ENCODE results near the gene BMPR1B. TPM values are rescaled to one million over a fixed set of nuclear protein-coding genes. Genes with fewer than 3 reads are reported as not detected.

The BMPR1B gene
- polyA plus RNA-seq: under 1 TPM; 0.18 to 0.48 (median 0.34) TPM

GRCh38 chr4:94757192-94758140, at the start of gene BMPR1B:
Gene BMPR1B (plus strand): TSS chr4:94757955. CDS start chr4:95104425, 346,470 bp downstream.
- 3 to 7% (median 4%) methylated on average over 33 to 76 of the region's 77 CpGs for WGBS, 3 donors
- H3K27ac ChIP-seq (ENCODE audit: low read depth, low read length): no peak within 1 kb of the TSS

- no peak overlapping the region for H3K27ac ChIP-seq (ENCODE audit: low read depth, low read length)
- 85 to 91% (median 89%) methylated on average over 5 of the region's 5 CpGs for WGBS, 3 donors
Measured at GRCh38 chr4:94711635-94712034, 46.1 kb upstream of the BMPR1B start.

- H3K27ac ChIP-seq (ENCODE audit: low read depth, low read length): no peak overlapping the region
- 71 to 81% (median 77%) methylated on average over 5 of the region's 5 CpGs for WGBS, 3 donors
Measured at GRCh38 chr4:94714365-94715160, 43.2 kb upstream of the BMPR1B start.

GRCh38 chr4:94715726-94716125, 42.0 kb upstream of the BMPR1B start:
- WGBS, 3 donors: 82 to 87% (median 84%) methylated on average over 6 of the region's 6 CpGs

GRCh38 chr4:94721310-94721709, 36.4 kb upstream of the BMPR1B start:
- WGBS, 3 donors: 89% methylated on average over 2 of the region's 2 CpGs
- no peak overlapping the region for H3K27ac ChIP-seq (ENCODE audit: low read depth, low read length)

More at GRCh38 chr4:94715726-94716125, 42.0 kb upstream of the BMPR1B start:
- H3K27ac ChIP-seq (ENCODE audit: low read depth, low read length): no peak overlapping the region

GRCh38 chr4:94722270-94722669, 35.5 kb upstream of the BMPR1B start:
- no peak overlapping the region for H3K27ac ChIP-seq (ENCODE audit: low read depth, low read length)
- 81 to 87% (median 83%) methylated on average over 2 of the region's 2 CpGs for WGBS, 3 donors

GRCh38 chr4:94722748-94723147, 35.0 kb upstream of the BMPR1B start:
- no peak overlapping the region for H3K27ac ChIP-seq (ENCODE audit: low read depth, low read length)
- 22 to 37% (median 36%) methylated on average over 2 of the region's 2 CpGs for WGBS, 3 donors

GRCh38 chr4:94724016-94724790, 33.6 kb upstream of the BMPR1B start:
- no peak overlapping the region for H3K27ac ChIP-seq (ENCODE audit: low read depth, low read length)
- WGBS, 3 donors: 23 to 83% (median 82%) methylated on average over 3 of the region's 3 CpGs

- 53 to 71% (median 65%) methylated on average over 1 of the region's 1 CpG for WGBS, 3 donors
- H3K27ac ChIP-seq (ENCODE audit: low read depth, low read length): no peak overlapping the region
Measured at GRCh38 chr4:94726524-94727123, 31.1 kb upstream of the BMPR1B start.

GRCh38 chr4:94728056-94728766, 29.5 kb upstream of the BMPR1B start:
- no peak overlapping the region for H3K27ac ChIP-seq (ENCODE audit: low read depth, low read length)
- WGBS, 3 donors: 84 to 87% (median 85%) methylated on average over 7 of the region's 7 CpGs

- no peak overlapping the region for H3K27ac ChIP-seq (ENCODE audit: low read depth, low read length)
Measured at GRCh38 chr4:94732358-94732698, 25.4 kb upstream of the BMPR1B start.

GRCh38 chr4:94739741-94740140, 18.0 kb upstream of the BMPR1B start:
- H3K27ac ChIP-seq (ENCODE audit: low read depth, low read length): no peak overlapping the region
- WGBS, 3 donors: 83 to 88% (median 88%) methylated on average over 6 of the region's 6 CpGs

- 87 to 92% (median 89%) methylated on average over 1 of the region's 1 CpG for WGBS, 3 donors
- no peak overlapping the region for H3K27ac ChIP-seq (ENCODE audit: low read depth, low read length)
Measured at GRCh38 chr4:94741304-94741703, 16.5 kb upstream of the BMPR1B start.

GRCh38 chr4:94743838-94744237, 13.9 kb upstream of the BMPR1B start:
- no peak overlapping the region for H3K27ac ChIP-seq (ENCODE audit: low read depth, low read length)
- 64 to 81% (median 64%) methylated on average over 3 of the region's 3 CpGs for WGBS, 3 donors

GRCh38 chr4:94744850-94745249, 12.9 kb upstream of the BMPR1B start:
- no peak overlapping the region for H3K27ac ChIP-seq (ENCODE audit: low read depth, low read length)
- WGBS, 3 donors: 92 to 96% (median 93%) methylated on average over 1 of the region's 1 CpG

- WGBS, 3 donors: 70 to 87% (median 81%) methylated on average over 3 of the region's 3 CpGs
- no peak overlapping the region for H3K27ac ChIP-seq (ENCODE audit: low read depth, low read length)
Measured at GRCh38 chr4:94746746-94747145, 11.0 kb upstream of the BMPR1B start.

GRCh38 chr4:94758141-94758699, 465 bp downstream of the BMPR1B start:
- WGBS, 3 donors: 1% methylated on average over 40 to 69 of the region's 69 CpGs
- H3K27ac ChIP-seq (ENCODE audit: low read depth, low read length): no peak overlapping the region

Data from adipose tissue (tissue), 3 donors.